ENCODE measurements around the gene YIPF5. TPM values are rescaled to one million over a fixed set of nuclear protein-coding genes. Genes with fewer than 3 reads are reported as not detected.

The YIPF5 gene
- total RNA-seq, 1 donor from 2014 or later, result 41.1 TPM

DNA sequence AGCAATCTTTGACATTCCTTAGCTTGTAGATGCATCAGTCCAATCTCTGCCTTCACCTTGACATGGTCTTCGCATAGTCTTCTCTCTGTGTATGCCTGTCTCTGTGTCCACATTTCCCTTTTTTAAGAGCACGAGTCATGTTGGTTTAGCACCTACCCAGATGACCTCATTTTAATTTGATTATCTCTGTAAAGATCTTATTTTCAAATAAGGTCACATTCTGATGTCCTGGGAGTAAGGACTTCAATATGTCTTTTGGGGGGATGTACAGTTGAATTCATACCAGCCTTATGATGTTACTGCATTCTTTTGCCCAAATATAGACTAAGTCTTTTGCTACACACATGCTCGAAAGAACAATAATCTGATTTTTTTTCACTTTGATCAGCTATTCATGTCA, 7.1 kb upstream of the YIPF5 start:
- Histone ChIP-seq H3K36me3 (ENCODE audit: control insufficient read depth, insufficient read depth, low read length) (no peaks in the 10 kb centered on the region), H3K27me3 (ENCODE audit: control insufficient read depth, insufficient read depth, low read length) (no peaks in the 10 kb centered on the region), H3K4me3 (ENCODE audit: low read depth, low read length) (no peak overlapping the region)
- DNase-seq (ENCODE audit: low read depth), result no peak
- no peak for TF ChIP-seq CTCF (IDR thresholded peaks at IDR 0.05; ENCODE audit: insufficient read depth, low read length, poor library complexity, severe bottlenecking)

- no peaks in the 10 kb centered on the region for H3K27me3 ChIP-seq (ENCODE audit: control insufficient read depth, insufficient read depth, low read length)
- no peak for DNase-seq (ENCODE audit: low read depth)
- no peaks in the 10 kb centered on the region for H3K36me3 ChIP-seq (ENCODE audit: control insufficient read depth, insufficient read depth, low read length)
- no peak overlapping the region for H3K4me3 ChIP-seq (ENCODE audit: low read depth, low read length)
- no peak for TF ChIP-seq CTCF (IDR thresholded peaks at IDR 0.05; ENCODE audit: insufficient read depth, low read length, poor library complexity, severe bottlenecking)
These were observed 3.3 kb upstream of the YIPF5 start for GRCh38 chr5:144173766-144174165.

DNA sequence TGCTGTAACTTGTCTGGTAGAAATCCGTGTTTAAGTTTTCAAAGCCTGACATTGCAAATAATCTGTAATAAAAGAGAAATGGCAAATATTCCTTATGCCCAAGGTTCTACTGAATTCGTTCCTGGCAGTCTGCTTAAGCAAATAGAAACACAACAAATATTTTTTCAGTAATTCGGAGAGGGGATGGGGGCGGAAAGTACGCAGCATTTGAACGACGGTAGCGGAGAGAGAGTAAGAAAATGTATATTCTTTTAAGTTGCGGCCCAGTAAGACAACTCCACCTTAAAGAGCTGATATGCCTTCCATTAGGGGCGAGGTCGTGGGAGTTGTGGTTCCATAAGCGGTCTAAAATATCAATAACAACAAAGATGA, 569 bp downstream of the YIPF5 start:
- no peaks in the 10 kb centered on the region for H3K27me3 ChIP-seq (ENCODE audit: control insufficient read depth, insufficient read depth, low read length)
- no peak for TF ChIP-seq CTCF (IDR thresholded peaks at IDR 0.05; ENCODE audit: insufficient read depth, low read length, poor library complexity, severe bottlenecking)
- H3K36me3 ChIP-seq (ENCODE audit: control insufficient read depth, insufficient read depth, low read length), result no peaks in the 10 kb centered on the region
- H3K4me3 ChIP-seq (ENCODE audit: low read depth, low read length), result peak overlapping the region; percentile 88
- DNase-seq (ENCODE audit: low read depth), result no peak

- no peak overlapping the region for H3K4me3 ChIP-seq (ENCODE audit: low read depth, low read length)
- no peak for TF ChIP-seq CTCF (IDR thresholded peaks at IDR 0.05; ENCODE audit: insufficient read depth, low read length, poor library complexity, severe bottlenecking)
- no peaks in the 10 kb centered on the region for H3K27me3 ChIP-seq (ENCODE audit: control insufficient read depth, insufficient read depth, low read length)
- H3K36me3 ChIP-seq (ENCODE audit: control insufficient read depth, insufficient read depth, low read length), result no peaks in the 10 kb centered on the region
- no peak for DNase-seq (ENCODE audit: low read depth)
These were observed 2.5 kb downstream of the YIPF5 start for GRCh38 chr5:144167998-144168397.

DNA sequence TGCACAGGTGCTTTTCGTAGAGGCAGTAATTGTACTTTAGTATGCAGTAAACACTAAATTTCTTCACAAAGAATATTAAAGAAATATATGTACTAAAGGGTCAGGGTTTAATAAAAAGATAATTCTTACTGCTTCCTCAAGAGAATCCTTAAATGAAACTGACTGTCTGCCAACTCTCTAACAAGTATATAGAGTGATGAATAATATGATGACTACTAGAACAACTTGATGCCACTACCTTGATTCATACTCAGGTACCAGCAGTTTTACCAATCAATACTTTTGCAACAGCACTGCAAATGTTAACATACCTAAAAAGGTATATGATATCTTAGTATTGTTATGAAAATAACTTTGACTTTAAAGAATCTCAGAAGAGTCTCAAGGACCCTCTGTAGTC, 3.8 kb downstream of the YIPF5 start:
- no peak for DNase-seq (ENCODE audit: low read depth)
- Histone ChIP-seq H3K27me3 (ENCODE audit: control insufficient read depth, insufficient read depth, low read length) (no peaks in the 10 kb centered on the region), H3K36me3 (ENCODE audit: control insufficient read depth, insufficient read depth, low read length) (no peaks in the 10 kb centered on the region), H3K4me3 (ENCODE audit: low read depth, low read length) (no peak overlapping the region)
- no peak for TF ChIP-seq CTCF (IDR thresholded peaks at IDR 0.05; ENCODE audit: insufficient read depth, low read length, poor library complexity, severe bottlenecking)

GRCh38 chr5:144162686-144163085, 7.8 kb downstream of the YIPF5 start:
- Histone ChIP-seq H3K4me3 (ENCODE audit: low read depth, low read length) (no peak overlapping the region), H3K27me3 (ENCODE audit: control insufficient read depth, insufficient read depth, low read length) (no peaks in the 10 kb centered on the region), H3K36me3 (ENCODE audit: control insufficient read depth, insufficient read depth, low read length) (no peaks in the 10 kb centered on the region)
- no peak for DNase-seq (ENCODE audit: low read depth)
- no peak for TF ChIP-seq CTCF (IDR thresholded peaks at IDR 0.05; ENCODE audit: insufficient read depth, low read length, poor library complexity, severe bottlenecking)

All from kidney epithelial cell (primary cell).